Stomach (tissue), 4 donors: ENCODE measurements around the gene REPS2.

ENCODE experiments used
- CTCF ChIP-seq, 7 experiments: fragments of 450-650 bp in 4 of 7; fragments of 200-600 bp in 3 of 7; sonication (generic) in 3 of 7; IDR thresholded peaks; one replicate each; pipeline ENCODE4 v1.5.1; 2016 to 2019; ENCODE audit warnings: antibody characterized with exemption in 7 of 7, control low read depth in 2 of 7, mild to moderate bottlenecking in 1 of 7
- EP300 ChIP-seq: sonication (generic); formaldehyde crosslinking; IDR thresholded peaks from one replicate; pipeline ENCODE4 v1.6.1; 2017; ENCODE audit warnings: antibody characterized with exemption
- POLR2A ChIP-seq, 4 donors: fragments of 450-650 bp; IDR thresholded peaks; one replicate each; pipeline ENCODE4 v1.6.1; 2016; ENCODE audit warnings: antibody characterized with exemption in 4 of 4, control low read depth in 2 of 4, mild to moderate bottlenecking in 1 of 4, moderate library complexity in 1 of 4
- POLR2AphosphoS5 ChIP-seq, 3 donors: sonication (generic); formaldehyde crosslinking; IDR thresholded peaks; one replicate each; pipeline ENCODE4 v1.6.1; 2016; ENCODE audit warnings: antibody characterized with exemption in 3 of 3

- TF ChIP-seq CTCF (IDR thresholded peaks at IDR 0.05) (no peak), POLR2A (IDR thresholded peaks at IDR 0.05) (no peak), EP300 (no peak), POLR2AphosphoS5 (IDR thresholded peaks at IDR 0.05) (no peak)
Measured at GRCh38 chrX:16917120-16917519, 29.3 kb upstream of the REPS2 start.
